Stimulated activated CD8-positive, alpha-beta memory T cell treated with anti-CD3 and anti-CD28 coated beads, Interleukin-15, amount 100 ng/mL, for 1 hour (primary cell): ENCODE measurements around the gene CHST14.
"Not testable (repeated sequence)": the region's sequence is repeated elsewhere in the genome, so short reads cannot be mapped to it uniquely, and the experiment has no call there.

Experiments used
- DNase-seq: peaks from one replicate; pipeline ENCODE4 v3.0.0-alpha.2; 2020; ENCODE audit warnings: low read depth

The CHST14 gene

GRCh38 chr15:40440743-40441564, 29.8 kb upstream of the CHST14 start, which contains the start of gene BAHD1:
Gene BAHD1, plus strand, starts transcription at chr15:40440953. Its CDS starts 17,512 bp downstream, at chr15:40458465.
- DNase-seq = peak; percentile 86

GRCh38 chr15:40441565-40442531, 28.9 kb upstream of the CHST14 start:
- DNase-seq = no peak

GRCh38 chr15:40443255-40443654, 27.5 kb upstream of the CHST14 start:
- no peak for DNase-seq

- no peak for DNase-seq
Observed at GRCh38 chr15:40443846-40444245, 26.9 kb upstream of the CHST14 start.

- DNase-seq = no peak
Observed at GRCh38 chr15:40444736-40445135, 26.0 kb upstream of the CHST14 start.

- DNase-seq = no peak
Observed at GRCh38 chr15:40445421-40445922, 25.3 kb upstream of the CHST14 start.

GRCh38 chr15:40446144-40446543, 24.6 kb upstream of the CHST14 start:
- no peak for DNase-seq

- DNase-seq = no peak
Observed at GRCh38 chr15:40448354-40448753, 22.4 kb upstream of the CHST14 start.

- no peak for DNase-seq
Observed at GRCh38 chr15:40449275-40449674, 21.5 kb upstream of the CHST14 start.

GRCh38 chr15:40450047-40450446, 20.7 kb upstream of the CHST14 start:
- no peak for DNase-seq

- DNase-seq = no peak
Observed at GRCh38 chr15:40451527-40452158, 19.1 kb upstream of the CHST14 start.

- DNase-seq = no peak
Observed at GRCh38 chr15:40452296-40453090, 18.3 kb upstream of the CHST14 start.

- not testable (repeated sequence) for DNase-seq
Observed at GRCh38 chr15:40453941-40454340, 16.8 kb upstream of the CHST14 start.

GRCh38 chr15:40454904-40455391, 15.8 kb upstream of the CHST14 start:
- DNase-seq = no peak

- no peak for DNase-seq
Observed at GRCh38 chr15:40456299-40456712, 14.5 kb upstream of the CHST14 start.

- DNase-seq = no peak
Observed at GRCh38 chr15:40456738-40457137, 14.0 kb upstream of the CHST14 start.

GRCh38 chr15:40458495-40459371, 12.1 kb upstream of the CHST14 start:
- no peak for DNase-seq

GRCh38 chr15:40459391-40460015, 11.3 kb upstream of the CHST14 start:
- no peak for DNase-seq

GRCh38 chr15:40460404-40460803, 10.4 kb upstream of the CHST14 start:
- DNase-seq = no peak

GRCh38 chr15:40461958-40462357, 8.8 kb upstream of the CHST14 start:
- no peak for DNase-seq
